Superior temporal gyrus (tissue), 1 donor: ENCODE data around the gene PHYH.
"Not testable (repeated sequence)": the region's sequence is repeated elsewhere in the genome, so short reads cannot be mapped to it uniquely, and the experiment has no call there.

Source experiments
- DNase-seq: peaks from one replicate; pipeline ENCODE4 v3.0.0-alpha.2; 2016; ENCODE audit errors: extremely low spot score

PHYH gene

GRCh38 chr10:13271552-13272163 is 28.2 kb downstream of the PHYH start:
- DNase-seq = peak; percentile 20

- no peak for DNase-seq
These were observed 28.9 kb downstream of the PHYH start for GRCh38 chr10:13270877-13271551.

- no peak for DNase-seq
These were observed 31.0 kb downstream of the PHYH start for GRCh38 chr10:13268841-13269240.

GRCh38 chr10:13268310-13268709 is 31.6 kb downstream of the PHYH start:
- no peak for DNase-seq

DNA sequence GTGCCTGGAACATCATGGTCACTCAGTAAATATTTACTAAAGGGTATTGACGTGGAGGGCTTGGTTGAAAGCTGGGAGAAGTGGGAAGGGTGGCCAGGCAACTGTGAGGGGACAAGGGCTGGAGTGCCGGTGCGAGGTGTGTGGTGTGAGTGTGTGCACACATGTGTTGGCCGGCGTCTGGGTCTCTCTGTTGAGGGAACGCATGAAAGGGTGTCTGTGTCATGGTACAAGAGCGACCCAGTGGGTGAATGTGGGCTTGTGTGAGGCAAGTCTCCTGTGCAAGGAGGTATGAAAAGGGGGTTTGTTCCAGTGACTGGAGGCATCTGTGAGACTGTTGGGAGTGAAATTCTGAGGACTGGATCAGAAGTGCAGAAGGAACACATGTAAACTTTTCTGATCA is 36.3 kb downstream of the PHYH start:
- DNase-seq = no peak

DNA sequence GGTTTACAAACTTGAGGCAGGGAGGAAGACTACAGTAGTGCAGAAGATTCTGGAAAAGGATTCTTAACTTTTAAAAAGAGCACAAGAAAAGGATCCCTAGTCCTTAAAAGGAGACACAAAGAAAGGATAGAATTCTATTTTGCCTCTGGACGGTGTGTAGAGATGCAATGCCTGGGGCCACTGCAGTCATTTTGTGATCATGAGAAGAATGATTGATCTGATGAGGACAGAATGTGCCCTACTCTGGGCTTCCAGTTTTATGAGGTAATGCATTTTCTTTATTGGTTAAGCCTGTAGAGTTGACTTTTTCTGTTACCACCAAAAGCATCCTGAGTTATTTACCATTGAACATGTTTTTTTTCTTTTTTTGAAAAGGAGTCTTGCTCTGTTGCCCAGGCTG is 37.4 kb downstream of the PHYH start:
- DNase-seq = no peak

DNA sequence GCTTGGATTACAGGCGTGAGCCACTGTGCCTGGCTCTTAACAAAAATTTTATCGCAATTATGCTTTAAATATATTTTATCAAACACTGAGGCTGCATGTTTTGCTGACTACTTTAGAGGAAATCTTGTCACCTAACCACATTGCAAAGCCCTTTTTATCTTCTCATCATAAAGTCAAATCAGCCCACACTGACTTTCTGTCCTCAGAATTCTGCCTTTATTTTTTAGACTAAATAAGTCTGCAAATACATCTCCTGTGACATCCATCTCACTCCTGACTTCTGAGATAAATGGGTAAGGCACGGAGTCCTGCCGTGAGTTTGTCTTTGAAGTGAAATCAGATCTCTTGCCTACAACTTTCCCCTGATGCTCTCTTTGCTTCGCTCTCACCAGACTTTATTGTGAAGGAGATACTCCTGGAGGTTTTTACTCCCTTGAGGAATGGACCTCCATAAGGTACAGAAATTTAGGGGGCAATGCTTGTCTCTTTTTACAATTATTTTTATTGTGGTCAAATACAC is 42.2 kb downstream of the PHYH start:
- no peak for DNase-seq

DNA sequence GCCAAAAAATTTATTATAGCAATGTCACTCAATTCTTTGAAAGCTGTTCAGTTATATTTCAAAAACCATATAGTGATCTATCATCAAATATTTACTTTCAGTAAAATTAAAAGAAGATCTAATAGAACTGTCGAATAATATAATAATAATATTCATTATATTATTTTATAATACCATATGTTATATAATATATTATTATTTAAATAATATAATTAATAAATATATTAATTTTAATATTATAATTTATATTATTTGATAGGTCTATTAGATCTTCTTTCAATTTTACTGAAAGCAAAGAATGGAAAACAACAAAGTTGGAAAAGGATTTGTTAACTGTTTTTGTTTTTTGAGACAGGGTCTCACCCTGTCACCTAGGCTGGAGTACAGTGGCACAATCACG is 43.2 kb downstream of the PHYH start:
- no peak for DNase-seq

DNA sequence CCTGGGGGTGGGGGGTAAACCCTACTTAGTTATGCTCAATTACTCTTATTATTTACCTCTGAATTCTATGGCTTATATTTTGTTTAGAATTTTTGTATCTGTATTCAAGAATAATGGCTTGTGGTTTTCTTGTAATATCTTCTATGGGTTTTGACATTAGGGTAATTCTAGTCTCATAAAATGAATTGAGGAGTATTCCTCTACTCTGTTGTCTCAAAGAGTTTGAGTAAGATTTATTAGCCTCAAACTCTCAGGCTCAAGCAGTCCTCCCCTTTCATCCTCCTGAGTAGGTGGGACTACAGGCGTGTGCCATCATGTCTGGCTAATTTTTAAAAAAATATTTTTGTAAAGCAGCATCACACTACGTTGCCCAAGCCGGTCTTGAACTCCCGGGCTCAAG is 46.1 kb downstream of the PHYH start:
- no peak for DNase-seq

DNA sequence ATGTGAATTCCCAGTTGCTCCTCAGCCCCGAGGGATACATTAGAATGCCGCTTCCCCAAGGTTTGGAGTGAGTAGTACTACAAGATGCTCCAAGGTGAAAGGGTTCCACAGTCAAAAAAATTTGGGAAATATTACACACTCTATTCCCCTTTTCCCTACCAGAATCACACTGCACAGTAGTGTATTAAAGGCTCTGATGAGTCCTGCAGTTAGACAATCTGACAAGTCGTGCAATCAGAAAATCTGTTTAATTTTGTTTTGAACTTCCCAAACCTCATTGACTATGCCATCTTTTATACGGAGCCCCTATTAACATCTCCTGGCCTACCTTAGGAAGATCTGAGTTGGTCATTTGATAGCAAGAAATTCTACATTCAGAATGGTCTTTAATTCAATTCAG is 52.1 kb downstream of the PHYH start:
- DNase-seq = no peak

GRCh38 chr10:13247246-13247645 is 52.6 kb downstream of the PHYH start:
- DNase-seq = no peak

DNA sequence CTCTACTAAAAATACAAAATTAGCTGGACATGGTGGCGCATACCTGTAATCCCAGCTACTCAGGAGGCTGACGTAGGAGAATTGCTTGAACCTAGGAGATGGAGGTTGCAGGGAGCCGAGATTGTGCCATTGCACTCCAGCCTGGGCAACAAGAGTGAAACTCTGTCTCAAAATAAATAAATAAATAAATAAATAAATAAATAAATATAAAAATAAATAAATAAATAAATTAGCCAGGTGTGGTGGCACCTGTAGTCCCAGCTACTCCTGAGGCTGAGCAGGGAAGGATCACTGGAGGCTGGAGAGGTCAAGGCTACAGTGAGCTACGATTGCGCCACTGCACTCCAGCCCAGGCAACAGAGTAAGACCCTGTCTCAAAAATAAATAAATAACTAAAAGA is 57.6 kb downstream of the PHYH start:
- not testable (repeated sequence) for DNase-seq

- DNase-seq = no peak
These were observed 58.3 kb downstream of the PHYH start for GRCh38 chr10:13241613-13242012.

- no peak for DNase-seq
These were observed 59.9 kb downstream of the PHYH start for GRCh38 chr10:13239923-13240322.

DNA sequence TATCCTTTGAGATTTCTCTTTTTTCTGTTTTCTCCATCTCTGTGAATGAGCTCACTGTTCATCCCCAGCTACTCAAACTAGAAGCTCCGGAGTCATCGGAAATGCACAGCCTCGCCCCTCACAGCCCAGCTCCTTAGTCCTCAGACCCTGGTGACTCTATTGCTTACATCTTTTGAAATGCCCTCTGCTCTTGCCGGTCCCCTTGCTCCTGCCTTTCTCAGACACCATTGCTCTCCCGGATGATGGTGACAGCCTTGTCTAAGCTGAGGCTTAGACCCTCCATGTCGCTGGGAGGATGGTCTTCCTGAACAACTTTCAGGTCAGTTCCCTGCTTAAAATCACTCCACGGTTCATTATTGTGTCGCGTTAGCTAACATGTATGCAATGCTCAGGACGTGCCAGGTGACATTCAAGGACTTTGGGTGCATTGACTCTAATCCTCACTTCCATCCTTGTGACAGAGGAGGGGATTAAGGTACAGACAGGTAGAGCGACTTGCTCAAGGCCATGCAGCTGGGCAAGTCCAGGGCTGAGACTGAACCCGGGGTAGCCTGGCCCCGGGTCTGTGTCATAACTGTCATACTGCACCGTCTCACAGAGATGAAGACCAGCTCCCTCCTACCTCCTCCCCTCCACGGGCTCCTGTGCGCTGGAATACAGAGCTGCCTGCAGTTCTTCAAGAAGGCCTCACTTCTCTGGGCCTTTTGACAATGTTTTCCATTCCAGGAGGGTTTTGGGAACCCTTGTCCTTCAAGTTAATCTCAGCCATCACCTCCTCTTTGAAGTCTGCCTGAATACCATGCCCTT is 61.4 kb downstream of the PHYH start:
- no peak for DNase-seq

DNA sequence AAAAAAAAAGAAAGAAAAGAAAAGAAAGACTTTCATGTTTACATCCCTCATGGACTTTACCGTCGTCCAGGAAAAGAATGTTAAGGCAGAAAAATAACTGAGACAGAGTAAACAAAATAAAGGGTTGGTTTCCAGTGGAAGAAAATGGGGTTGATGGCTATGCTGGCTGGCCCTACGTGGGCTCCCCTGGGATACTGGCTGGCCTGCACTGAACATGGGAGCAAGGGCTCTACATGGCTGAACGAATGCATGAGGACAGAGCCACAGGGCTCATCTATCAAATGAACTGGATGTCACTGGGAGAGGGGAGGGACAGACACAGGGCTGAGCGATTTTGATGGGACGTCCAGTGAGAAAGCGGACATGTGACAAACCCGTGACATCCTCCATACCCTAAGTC is 63.2 kb downstream of the PHYH start:
- DNase-seq = no peak

- not testable (repeated sequence) for DNase-seq
These were observed 65.1 kb downstream of the PHYH start for GRCh38 chr10:13234736-13235135.

- no peak for DNase-seq
These were observed 65.7 kb downstream of the PHYH start, which contains the start of gene UCMA for GRCh38 chr10:13234172-13234571. UCMA (minus strand) TSS chr10:13234374; CDS start chr10:13234258, 116 bp downstream.

GRCh38 chr10:13233358-13233757 is 66.5 kb downstream of the PHYH start:
- no peak for DNase-seq

DNA sequence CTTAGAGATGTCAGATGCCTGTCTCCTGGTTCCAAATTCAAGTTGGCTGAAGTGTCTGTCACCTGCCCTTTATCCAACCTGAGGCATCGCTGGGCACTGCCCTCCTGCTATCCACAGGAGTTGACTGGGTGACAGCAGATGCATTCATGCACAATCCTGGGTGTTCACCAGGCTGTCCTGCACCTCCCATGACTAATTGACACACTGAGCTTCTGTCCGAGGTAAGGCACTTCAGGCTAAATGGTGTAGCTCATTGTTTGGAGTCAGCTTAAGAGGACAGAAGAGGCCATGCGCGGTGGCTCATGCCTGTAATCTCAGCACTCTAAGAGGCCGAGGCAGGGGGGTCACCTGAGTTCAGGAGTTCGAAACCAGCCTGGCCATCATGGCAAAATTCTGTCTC is 68.1 kb downstream of the PHYH start:
- no peak for DNase-seq

DNA sequence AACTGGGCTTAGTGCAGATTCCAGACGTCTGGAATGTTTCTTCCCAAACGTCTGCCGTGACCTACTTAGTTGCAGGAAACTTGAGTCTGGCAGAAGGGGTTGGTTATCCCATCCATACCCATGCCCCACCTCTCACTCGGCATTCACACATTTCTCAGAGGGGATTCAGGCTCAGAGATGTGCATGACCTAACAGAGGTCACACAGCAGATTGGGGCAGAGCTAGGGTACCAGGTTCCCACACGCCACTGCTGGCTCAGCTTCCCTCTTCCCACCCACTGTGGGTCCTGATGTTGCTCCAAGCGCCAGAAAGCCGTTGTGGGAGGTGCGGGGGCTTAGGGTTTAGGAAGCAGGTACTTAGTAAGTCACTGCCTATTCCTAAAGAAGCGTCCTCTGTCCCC is 68.7 kb downstream of the PHYH start:
- DNase-seq = no peak
